Endothelial cell of umbilical vein (primary cell): ENCODE data around the gene MYOM3. TPM values are rescaled to one million over a fixed set of nuclear protein-coding genes. Genes with fewer than 3 reads are reported as not detected.

Experiments used
- BruUV-seq: library from RNA; stranded (reverse); fragments of 400-500 nt; replicated peaks from 2 replicates; lab custom pipeline; 2021; lab: Mats Ljungman, UMichigan
- CTCF ChIA-PET: fragments of 300-600, 350-600 bp; sonication (Branson Sonifier 250); formaldehyde crosslinking; loops from one replicate; lab custom pipeline; 2021; ENCODE audit warnings: antibody characterized with exemption, inconsistent platforms; lab: Charles Lee
- POLR2A ChIA-PET: fragments of 300-600, 350-600 bp; sonication (Branson Sonifier 250); formaldehyde crosslinking; loops from one replicate; lab custom pipeline; 2021; ENCODE audit warnings: antibody characterized with exemption, inconsistent platforms; lab: Charles Lee
- DNase-seq: peaks from one replicate; pipeline ENCODE4 v3.0.0-alpha.2; 2011; ENCODE audit warnings: low read depth, low spot score
- FAIRE-seq: peaks from 2 replicates; lab custom pipeline; 2011; peaks lifted over from hg19 to GRCh38; lab: Jason Lieb, UNC
- H2AFZ ChIP-seq: 2 replicates; pipeline ENCODE4 v1.6.0; 2012; ENCODE audit warnings: low read depth, low read length, control low read depth, inconsistent platforms
- H3K27ac ChIP-seq: 2 replicates; pipeline ENCODE4 v1.5.1; 2011; ENCODE audit warnings: low read depth, mild to moderate bottlenecking, control low read depth, low read length, moderate library complexity; ENCODE audit not compliant: insufficient read depth
- H3K27me3 ChIP-seq, 2 experiments: 2 replicates each; pipeline versions ENCODE4 v1.6.0 to v1.6.1; 2011; ENCODE audit warnings: low read length in 2 of 2, mixed read lengths in 1 of 2; ENCODE audit not compliant: control insufficient read depth in 2 of 2, insufficient read depth in 2 of 2
- H3K36me3 ChIP-seq, 2 experiments: 2 replicates in 1 of 2; 3 replicates in 1 of 2; pipeline ENCODE4 v1.5.1; 2011; ENCODE audit warnings: low read length in 2 of 2, mild to moderate bottlenecking in 1 of 2, moderate library complexity in 1 of 2; ENCODE audit not compliant: control insufficient read depth in 2 of 2, insufficient read depth in 2 of 2; ENCODE audit errors: extremely low read depth in 1 of 2
- H3K4me1 ChIP-seq: 3 replicates; pipeline ENCODE4 v1.5.1; 2011; ENCODE audit warnings: mild to moderate bottlenecking, low read length; ENCODE audit not compliant: control insufficient read depth, insufficient read depth; ENCODE audit errors: extremely low read depth
- H3K4me2 ChIP-seq: 2 replicates; pipeline ENCODE4 v1.6.1; 2011; ENCODE audit warnings: low read length, control low read depth, mixed read lengths; ENCODE audit not compliant: insufficient read depth
- H3K4me3 ChIP-seq, 3 experiments: fragments of 200-600 bp in 1 of 3; sonication (generic), shearing (Covaris generic) in 1 of 3; replicated peaks in 1 of 3; 2 replicates each; pipeline ENCODE4 v1.5.1; 2011 to 2016; ENCODE audit warnings: control low read depth in 3 of 3, low read length in 3 of 3, mild to moderate bottlenecking in 2 of 3, inconsistent platforms in 1 of 3, low read depth in 1 of 3, moderate library complexity in 1 of 3; ENCODE audit not compliant: insufficient read depth in 1 of 3
- H3K79me2 ChIP-seq: 2 replicates; pipeline ENCODE4 v1.6.0; 2012; ENCODE audit warnings: low read length, inconsistent platforms; ENCODE audit not compliant: control insufficient read depth, insufficient read depth
- H3K9ac ChIP-seq: replicated peaks from 2 replicates; pipeline ENCODE3; 2011; ENCODE audit warnings: low read length, control low read depth; ENCODE audit not compliant: insufficient read depth; ENCODE audit errors: extremely low read depth
- H3K9me1 ChIP-seq: replicated peaks from 3 replicates; pipeline ENCODE4 v1.6.0; 2011; ENCODE audit warnings: mild to moderate bottlenecking, low read length; ENCODE audit not compliant: control insufficient read depth, insufficient read depth; ENCODE audit errors: extremely low read depth
- H3K9me3 ChIP-seq: replicated peaks from 2 replicates; pipeline ENCODE4 v1.5.1; 2012; ENCODE audit warnings: low read length, inconsistent platforms; ENCODE audit not compliant: control insufficient read depth, insufficient read depth
- H4K20me1 ChIP-seq: replicated peaks from 2 replicates; pipeline ENCODE3; 2011; ENCODE audit warnings: mild to moderate bottlenecking, low read length; ENCODE audit not compliant: control insufficient read depth, insufficient read depth; ENCODE audit errors: extremely low read depth
- CTCF ChIP-seq, 2 donors: IDR thresholded peaks; 1 replicate in 1 of 2; 2 replicates in 1 of 2; pipeline ENCODE4 v1.5.1; 2011; ENCODE audit warnings: low read length in 2 of 2, mild to moderate bottlenecking in 2 of 2, moderate library complexity in 2 of 2, control low read depth in 1 of 2, inconsistent platforms in 1 of 2, low read depth in 1 of 2; ENCODE audit not compliant: insufficient read depth in 1 of 2; ENCODE audit errors: extremely low read depth in 1 of 2
- GATA2 ChIP-seq: IDR thresholded peaks from 2 replicates; pipeline ENCODE4 v1.7.0; 2011; ENCODE audit warnings: low read depth, mild to moderate bottlenecking, moderate library complexity, mixed read lengths, low read length; ENCODE audit not compliant: insufficient read length, insufficient read depth
- JUN ChIP-seq: IDR thresholded peaks from 2 replicates; pipeline ENCODE4 v1.6.1; 2011; ENCODE audit warnings: borderline replicate concordance, low read depth; ENCODE audit not compliant: insufficient read length, insufficient read depth
- MAX ChIP-seq: IDR thresholded peaks from 2 replicates; pipeline ENCODE4 v1.6.1; 2011; ENCODE audit not compliant: insufficient read depth, insufficient read length
- MYC ChIP-seq: IDR thresholded peaks from one replicate; pipeline ENCODE4 v1.6.1; 2011; ENCODE audit warnings: mild to moderate bottlenecking, low read depth, low read length
- POLR2A ChIP-seq: IDR thresholded peaks from 2 replicates; pipeline ENCODE4 v1.6.1; 2012; ENCODE audit warnings: low read depth, mild to moderate bottlenecking, control low read depth, low read length
- POLR2AphosphoS5 ChIP-seq: IDR thresholded peaks from 2 replicates; pipeline ENCODE4 v1.6.1; 2012; ENCODE audit warnings: low read depth, mild to moderate bottlenecking, control low read depth, low read length, moderate library complexity; ENCODE audit not compliant: insufficient read depth
- dilution Hi-C: fragments of 300-500 bp; cut with MboI; formaldehyde crosslinking; loops from one replicate; pipeline ENCODE4 v1.15.0; 2019; ENCODE audit warnings: low sequenced_read_pairs; ENCODE audit not compliant: extremely low pct_ligation_motif_present
- intact Hi-C: fragments of 100-400 bp; cut with micrococcal nuclease; formaldehyde crosslinking; loops from one replicate; pipeline ENCODE4 v1.10.0; 2022
- polyA plus RNA-seq, 4 experiments: library from polyadenylated mRNA; depleted of rRNA in 3 of 4; stranded (reverse) in 3 of 4; unstranded in 1 of 4; fragments of >200 nt; gene quantifications; 2 replicates each; pipeline versions ENCODE4 v1.2.1 to v1.2.3, GENCODE V29; 2011 to 2012; ENCODE audit warnings: missing spikeins in 1 of 4
- total RNA-seq: library from RNA; stranded (reverse); gene quantifications from 2 replicates; pipeline ENCODE4 v1.2.3, GENCODE V29; 2021

MYOM3 gene
- total and polyA plus RNA-seq, 2 donors (not counting 3 experiments of a cell fraction or from before 2014, with no cell fraction given) = 0.11 to 0.40 TPM

GRCh38 chr1:24121406-24121805 lies 9.5 kb upstream of the MYOM3 start:
- Histone ChIP-seq H3K4me1 (no peaks in the 10 kb centered on the region), H3K27me3 (no peaks in the 10 kb centered on the region), H3K79me2 (no peaks in the 10 kb centered on the region), H3K4me3 (no peak overlapping the region), H3K9ac (no peak overlapping the region), H3K27ac (no peak overlapping the region), H4K20me1 (no peaks in the 10 kb centered on the region), H2AFZ (no peak overlapping the region), H3K9me1 (no peaks in the 10 kb centered on the region), H3K4me2 (no peak overlapping the region), H3K36me3 (no peaks in the 10 kb centered on the region), H3K9me3 (no peaks in the 10 kb centered on the region)
- dilution Hi-C loops (no loop called here), intact Hi-C loops (no loop called here)
- CTCF ChIA-PET = interaction anchor here (1.1 kb wide), 1 partner anchor 29 kb away, joined by 6 read pairs; no protein-coding TSS in a partner anchor
- BruUV-seq = no TSS peak
- DNase-seq (no peak), FAIRE-seq (no peak)
- POLR2A ChIA-PET = no interaction called here
- TF ChIP-seq JUN (no peak), GATA2 (no peak), MAX (no peak), MYC (no peak), POLR2A (no peak), CTCF (IDR thresholded peaks at IDR 0.05; ENCODE audit: extremely low read depth in 1 of 2, insufficient read depth in 1 of 2, low read depth in 1 of 2, low read length in 2 of 2) (no peak), POLR2AphosphoS5 (no peak)
